ENCODE measurements around the gene ERFL. TPM values are rescaled to one million over a fixed set of nuclear protein-coding genes. Genes with fewer than 3 reads are reported as not detected.

ERFL gene
- total and polyA plus RNA-seq, 8 donors, result 0.06 to 0.37 (median 0.22) TPM; not detected in 1

DNA sequence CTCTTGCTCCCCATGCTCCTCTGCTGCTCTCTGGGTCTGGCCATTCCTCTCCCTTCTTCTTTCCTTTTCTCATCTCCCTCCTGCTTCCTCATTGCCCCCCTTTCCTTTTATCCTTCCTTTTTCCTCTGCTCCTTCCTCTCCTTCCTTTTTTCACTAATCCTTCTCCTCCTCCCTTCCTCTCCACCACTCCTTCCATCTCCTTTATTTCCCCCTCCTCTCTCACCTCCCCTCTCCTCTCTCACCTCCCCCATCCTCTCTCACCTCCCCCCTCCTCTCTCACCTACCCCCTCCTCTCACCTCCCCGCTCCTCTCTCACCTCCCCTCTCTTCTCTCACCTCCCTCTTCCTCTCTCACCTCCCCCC lies 31.7 kb downstream of the ERFL start:
- 97 to 100% methylated on average over 1 of the region's 1 CpG for WGBS, 2 donors
- no peak for DNase-seq
- ATAC-seq, result no peak
- H3K4me3 ChIP-seq, result no peak overlapping the region
- H3K27me3 ChIP-seq, result no peaks in the 10 kb centered on the region
- peaks cover 0 to 49% (median 32%) of the 10 kb centered on the region in 3 donors for H3K36me3 ChIP-seq
- TF ChIP-seq, protein P1, sequence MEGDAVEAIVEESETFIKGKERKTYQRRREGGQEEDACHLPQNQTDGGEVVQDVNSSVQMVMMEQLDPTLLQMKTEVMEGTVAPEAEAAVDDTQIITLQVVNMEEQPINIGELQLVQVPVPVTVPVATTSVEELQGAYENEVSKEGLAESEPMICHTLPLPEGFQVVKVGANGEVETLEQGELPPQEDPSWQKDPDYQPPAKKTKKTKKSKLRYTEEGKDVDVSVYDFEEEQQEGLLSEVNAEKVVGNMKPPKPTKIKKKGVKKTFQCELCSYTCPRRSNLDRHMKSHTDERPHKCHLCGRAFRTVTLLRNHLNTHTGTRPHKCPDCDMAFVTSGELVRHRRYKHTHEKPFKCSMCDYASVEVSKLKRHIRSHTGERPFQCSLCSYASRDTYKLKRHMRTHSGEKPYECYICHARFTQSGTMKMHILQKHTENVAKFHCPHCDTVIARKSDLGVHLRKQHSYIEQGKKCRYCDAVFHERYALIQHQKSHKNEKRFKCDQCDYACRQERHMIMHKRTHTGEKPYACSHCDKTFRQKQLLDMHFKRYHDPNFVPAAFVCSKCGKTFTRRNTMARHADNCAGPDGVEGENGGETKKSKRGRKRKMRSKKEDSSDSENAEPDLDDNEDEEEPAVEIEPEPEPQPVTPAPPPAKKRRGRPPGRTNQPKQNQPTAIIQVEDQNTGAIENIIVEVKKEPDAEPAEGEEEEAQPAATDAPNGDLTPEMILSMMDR (IDR thresholded peaks at IDR 0.05), result no peak
- no peaks in the 10 kb centered on the region for H3K4me1 ChIP-seq
- no peaks in the 10 kb centered on the region for H3K9me3 ChIP-seq
- intact Hi-C loops (cut with DNase I), result no loop called here
- FAIRE-seq, result no peak
- no peak overlapping the region for H3K27ac ChIP-seq

DNA sequence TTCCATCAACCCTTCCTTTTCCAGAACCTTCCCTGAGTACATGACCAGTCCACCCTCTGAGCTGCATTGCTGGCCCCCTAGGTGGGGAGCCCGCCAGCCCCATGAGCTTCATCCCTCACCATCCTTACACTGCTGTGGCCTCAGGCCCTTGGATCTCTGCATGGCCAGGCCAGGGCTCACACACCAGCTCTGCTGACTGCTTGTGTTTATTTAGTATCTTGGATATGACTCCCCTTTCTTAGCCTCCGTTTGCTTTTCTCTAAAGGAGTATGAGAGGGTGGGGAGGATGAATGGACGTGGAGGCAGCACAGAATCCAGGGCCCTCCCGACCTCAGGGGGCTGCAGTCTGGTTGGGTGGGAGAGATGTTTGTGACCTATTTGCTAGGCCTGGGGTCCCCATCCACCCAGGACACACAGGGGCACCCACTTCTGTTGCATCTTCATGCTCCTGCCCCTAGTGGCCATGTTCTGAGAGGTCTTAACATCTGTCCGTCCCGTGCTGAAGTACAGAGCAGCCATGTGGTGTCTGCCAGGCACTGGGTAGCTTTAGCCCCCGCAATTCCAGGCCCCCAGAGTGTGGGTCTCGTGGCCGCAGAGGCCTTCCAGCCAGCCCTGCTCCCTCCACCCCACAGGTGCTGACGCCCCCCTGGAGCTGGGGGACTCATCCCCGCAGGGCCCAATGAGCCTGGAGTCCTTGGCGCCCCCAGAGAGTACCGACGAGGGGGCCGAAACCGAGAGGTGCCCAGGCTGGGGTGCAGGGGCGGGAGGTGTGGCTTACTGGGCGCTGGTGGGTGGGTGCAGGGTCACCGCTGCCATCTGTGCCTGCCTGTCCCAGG lies 32.3 kb downstream of the ERFL start:
- intact Hi-C loops (cut with DNase I), result no loop called here
- WGBS, 2 donors, result 88 to 89% methylated on average over 19 of the region's 19 CpGs
- Histone ChIP-seq H3K27me3 (no peaks in the 10 kb centered on the region), H3K27ac (no peak overlapping the region), H3K9me3 (no peaks in the 10 kb centered on the region), H3K4me1 (no peaks in the 10 kb centered on the region), H3K36me3 (peaks cover 0 to 43% (median 29%) of the 10 kb centered on the region in 3 donors), H3K4me3 (no peak overlapping the region)
- no peak for FAIRE-seq
- no peak for DNase-seq
- TF ChIP-seq, protein P1 (IDR thresholded peaks at IDR 0.05), result no peak
- ATAC-seq, result no peak

DNA sequence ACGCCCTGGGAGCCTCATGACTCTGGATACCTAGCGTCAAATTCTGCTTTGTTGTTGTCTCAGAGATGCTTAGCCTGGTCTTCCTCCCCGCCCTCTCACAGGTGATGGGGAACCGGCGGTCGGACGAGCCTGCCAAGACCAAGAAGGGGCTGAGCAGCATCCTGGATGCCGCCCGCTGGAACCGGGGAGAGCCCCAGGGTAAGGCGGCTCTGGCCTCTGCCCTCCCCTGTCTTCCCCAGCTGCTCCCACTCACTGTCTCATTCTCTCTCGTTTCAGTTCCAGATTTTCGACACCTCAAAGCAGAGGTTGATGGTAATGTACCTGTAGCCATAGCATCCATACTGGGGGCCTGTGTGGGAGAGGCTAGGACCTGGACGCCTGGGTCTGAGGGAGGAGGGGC lies 33.9 kb downstream of the ERFL start:
- Histone ChIP-seq H3K9me3 (no peaks in the 10 kb centered on the region), H3K4me1 (no peaks in the 10 kb centered on the region), H3K36me3 (peaks cover 0 to 33% (median 26%) of the 10 kb centered on the region in 3 donors), H3K4me3 (no peak overlapping the region), H3K27ac (no peak overlapping the region), H3K27me3 (no peaks in the 10 kb centered on the region)
- DNase-seq (no peak), ATAC-seq (no peak), FAIRE-seq (no peak)
- 87 to 93% methylated on average over 14 of the region's 14 CpGs for WGBS, 2 donors
- TF ChIP-seq, protein P1 (IDR thresholded peaks at IDR 0.05), result no peak
- intact Hi-C loops (cut with DNase I), result no loop called here

DNA sequence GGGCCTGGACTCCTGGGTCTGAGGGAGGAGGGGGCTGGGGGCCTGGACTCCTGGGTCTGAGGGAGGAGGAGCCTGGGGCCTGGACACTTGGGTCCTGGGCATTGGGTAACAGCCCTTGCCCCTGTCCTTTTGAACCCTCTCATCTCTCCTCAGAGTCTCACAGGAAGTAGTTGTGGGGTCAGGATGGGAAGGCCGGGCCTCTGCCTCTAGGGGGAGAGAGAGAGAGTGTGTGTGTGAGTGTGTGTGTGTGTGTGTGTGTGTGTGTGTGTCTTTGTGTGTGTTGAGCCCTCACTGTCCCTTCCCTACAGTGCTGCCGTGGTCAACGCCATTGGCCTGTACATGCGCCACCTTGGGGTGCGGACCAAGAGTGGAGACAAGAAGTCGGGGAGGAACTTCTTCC lies 34.4 kb downstream of the ERFL start:
- intact Hi-C loops (cut with DNase I), result no loop called here
- peaks cover 0 to 38% (median 23%) of the 10 kb centered on the region in 3 donors for H3K36me3 ChIP-seq
- no peak for FAIRE-seq

More for the DNA sequence above, 34.4 kb downstream of the ERFL start:
- TF ChIP-seq, protein P1 (IDR thresholded peaks at IDR 0.05), result no peak
- Histone ChIP-seq H3K27ac (no peak overlapping the region), H3K4me1 (no peaks in the 10 kb centered on the region), H3K9me3 (no peaks in the 10 kb centered on the region), H3K4me3 (no peak overlapping the region), H3K27me3 (no peaks in the 10 kb centered on the region)
- WGBS, 2 donors, result 85 to 92% methylated on average over 6 of the region's 6 CpGs
- ATAC-seq (no peak), DNase-seq (no peak)
